Mesenchymal stem cell (in vitro differentiated cells and primary cell): ENCODE data around the gene SFRP5.

Experiments used
- DNase-seq: peaks from one replicate; pipeline ENCODE4 v3.0.0-alpha.2; 2013
- H2AFZ ChIP-seq: one replicate; pipeline ENCODE4 v1.6.1; 2013; ENCODE audit warnings: low read depth, mild to moderate bottlenecking, control low read depth, inconsistent platforms, low read length, moderate library complexity
- H2AK5ac ChIP-seq: 2 replicates; pipeline ENCODE4 v1.6.1; 2013; ENCODE audit warnings: low read length, moderate library complexity, mild to moderate bottlenecking, inconsistent platforms; ENCODE audit not compliant: severe bottlenecking
- H2BK120ac ChIP-seq: one replicate; pipeline ENCODE4 v1.6.1; 2013; ENCODE audit warnings: low read depth, mild to moderate bottlenecking, inconsistent platforms, low read length, moderate library complexity
- H2BK12ac ChIP-seq, 2 experiments: one replicate each; pipeline ENCODE4 v1.6.1; 2013; ENCODE audit warnings: inconsistent platforms in 2 of 2, low read length in 2 of 2, mild to moderate bottlenecking in 2 of 2, moderate library complexity in 2 of 2, control low read depth in 1 of 2
- H2BK15ac ChIP-seq: one replicate; pipeline ENCODE4 v1.6.1; 2013; ENCODE audit warnings: mild to moderate bottlenecking, low read depth, inconsistent platforms; ENCODE audit not compliant: poor library complexity, severe bottlenecking
- H2BK5ac ChIP-seq: 2 replicates; pipeline ENCODE4 v1.6.1; 2013; ENCODE audit warnings: low read depth, mild to moderate bottlenecking, low read length, control low read depth, inconsistent platforms; ENCODE audit not compliant: poor library complexity, severe bottlenecking
- H3K14ac ChIP-seq, 2 experiments: one replicate each; pipeline ENCODE4 v1.6.1; 2013; ENCODE audit warnings: inconsistent platforms in 2 of 2, low read length in 2 of 2, control low read depth in 1 of 2, mild to moderate bottlenecking in 1 of 2, moderate library complexity in 1 of 2
- H3K18ac ChIP-seq, 2 experiments: one replicate each; pipeline ENCODE4 v1.6.1; 2013; ENCODE audit warnings: inconsistent platforms in 2 of 2, low read length in 2 of 2, control low read depth in 1 of 2, low read depth in 1 of 2, mild to moderate bottlenecking in 1 of 2
- H3K23ac ChIP-seq, 2 experiments: one replicate each; pipeline ENCODE4 v1.6.1; 2013; ENCODE audit warnings: inconsistent platforms in 2 of 2, low read length in 2 of 2, mild to moderate bottlenecking in 2 of 2, moderate library complexity in 2 of 2, control low read depth in 1 of 2
- H3K27ac ChIP-seq: 2 replicates; pipeline ENCODE4 v1.5.1; 2013; ENCODE audit warnings: mild to moderate bottlenecking, moderate library complexity, low read length, control low read depth, inconsistent platforms; ENCODE audit not compliant: poor library complexity, severe bottlenecking
- H3K27me3 ChIP-seq, 2 experiments: 2 replicates each; pipeline versions ENCODE4 v1.6.1 to v1.7.0; 2013; ENCODE audit warnings: low read length in 2 of 2, mild to moderate bottlenecking in 2 of 2, moderate library complexity in 2 of 2, control low read depth in 1 of 2, inconsistent platforms in 1 of 2; ENCODE audit not compliant: control insufficient read depth in 1 of 2, insufficient read depth in 1 of 2
- H3K36me3 ChIP-seq, 2 experiments: 2 replicates each; pipeline versions ENCODE4 v1.6.1 to v1.7.0; 2013; ENCODE audit warnings: low read length in 2 of 2, control low read depth in 1 of 2, inconsistent platforms in 1 of 2, low read depth in 1 of 2, mild to moderate bottlenecking in 1 of 2; ENCODE audit not compliant: insufficient read depth in 2 of 2, control insufficient read depth in 1 of 2
- H3K4ac ChIP-seq, 2 experiments: one replicate each; pipeline ENCODE4 v1.6.1; 2013; ENCODE audit warnings: inconsistent platforms in 2 of 2, low read length in 2 of 2, mild to moderate bottlenecking in 2 of 2, moderate library complexity in 2 of 2, control low read depth in 1 of 2, low read depth in 1 of 2
- H3K4me1 ChIP-seq: 2 replicates; pipeline ENCODE4 v1.6.1; 2013; ENCODE audit warnings: low read depth, low read length, control low read depth; ENCODE audit not compliant: control insufficient read depth, insufficient read depth
- H3K4me2 ChIP-seq: 2 replicates; pipeline ENCODE4 v1.6.1; 2013; ENCODE audit warnings: low read length, mild to moderate bottlenecking, inconsistent platforms; ENCODE audit not compliant: poor library complexity, severe bottlenecking
- H3K4me3 ChIP-seq, 2 experiments: 2 replicates each; pipeline versions ENCODE4 v1.5.1 to v1.7.0; 2013; ENCODE audit warnings: low read length in 2 of 2, mild to moderate bottlenecking in 2 of 2, control low read depth in 1 of 2, low read depth in 1 of 2; ENCODE audit not compliant: insufficient read depth in 1 of 2
- H3K79me1 ChIP-seq: replicated peaks from 2 replicates; pipeline ENCODE4 v1.6.1; 2013; ENCODE audit warnings: mild to moderate bottlenecking, control low read depth, low read length, inconsistent platforms; ENCODE audit not compliant: poor library complexity, severe bottlenecking
- H3K9ac ChIP-seq: 2 replicates; pipeline ENCODE4 v1.7.0; 2013; ENCODE audit warnings: mild to moderate bottlenecking, low read length, moderate library complexity
- H3K9me3 ChIP-seq: 2 replicates; pipeline ENCODE4 v1.7.0; 2013; ENCODE audit warnings: mild to moderate bottlenecking, low read length; ENCODE audit not compliant: control insufficient read depth
- H4K8ac ChIP-seq: one replicate; pipeline ENCODE4 v1.6.1; 2013; ENCODE audit warnings: inconsistent platforms, mild to moderate bottlenecking, low read length, moderate library complexity
- H4K91ac ChIP-seq: one replicate; pipeline ENCODE4 v1.6.1; 2013; ENCODE audit warnings: mild to moderate bottlenecking, low read length, inconsistent platforms
- WGBS: methylation state at CpG from one replicate; pipeline ENCODE4 v1.1.7; 2013; ENCODE audit warnings: mixed read lengths; 5-methylcytosine and 5-hydroxymethylcytosine counted together

SFRP5 gene

DNA sequence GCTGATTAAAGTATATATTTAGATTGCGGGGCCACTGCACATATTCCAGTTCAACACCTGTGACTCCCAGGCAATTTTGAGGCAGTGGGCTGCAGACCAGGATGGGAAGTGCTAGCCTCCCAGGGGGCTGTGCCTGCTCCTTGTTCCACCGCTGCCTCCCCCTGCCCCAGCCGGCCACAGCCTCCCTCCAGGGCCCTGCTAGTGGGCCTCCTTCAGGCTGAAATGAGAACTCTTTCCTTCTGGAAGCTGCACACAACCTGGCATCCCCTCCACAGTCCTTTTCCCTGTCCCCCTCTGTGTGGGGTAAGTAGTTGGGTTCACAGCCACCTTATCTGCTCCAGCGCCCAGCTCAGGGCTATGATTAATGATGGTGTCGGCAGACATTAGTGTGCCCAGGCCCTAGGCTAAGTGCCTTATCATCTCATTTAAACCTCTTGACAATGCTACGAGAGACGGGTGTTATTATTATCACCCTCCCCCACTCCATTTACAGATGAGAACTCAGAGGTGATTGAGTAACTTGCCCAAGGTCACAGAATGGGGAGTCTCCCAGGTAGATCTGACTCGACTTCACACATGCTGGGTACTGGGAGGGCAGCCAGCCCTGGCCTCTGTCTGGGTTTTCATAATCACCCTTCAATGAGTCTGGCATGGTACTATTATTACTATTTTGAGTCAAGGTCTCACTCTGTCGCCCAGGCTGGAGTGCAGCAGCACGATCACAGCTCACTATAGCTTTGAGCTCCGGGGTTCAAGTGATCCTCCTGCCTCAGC is 10.8 kb upstream of the SFRP5 start:
- H3K4me3 ChIP-seq, result no peak overlapping the region
- no peak overlapping the region for H2AFZ ChIP-seq
- H4K91ac ChIP-seq, result no peak overlapping the region
- no peak overlapping the region for H3K4ac ChIP-seq
- 67% methylated on average over 8 of the region's 11 CpGs for WGBS
- no peak overlapping the region for H2BK120ac ChIP-seq
- no peak overlapping the region for H4K8ac ChIP-seq
- H3K14ac ChIP-seq, result no peak overlapping the region
- H2BK5ac ChIP-seq, result no peak overlapping the region
- no peak overlapping the region for H3K18ac ChIP-seq
- H3K27me3 ChIP-seq, result peaks cover 13 to 45% of the 10 kb centered on the region in 2 experiments
- H3K4me2 ChIP-seq, result no peak overlapping the region
- no peak overlapping the region for H3K27ac ChIP-seq
- H3K4me1 ChIP-seq, result peaks cover 16% of the 10 kb centered on the region
- no peak overlapping the region for H2BK15ac ChIP-seq
- H3K9me3 ChIP-seq, result no peaks in the 10 kb centered on the region
- H3K36me3 ChIP-seq, result no peaks in the 10 kb centered on the region
- no peak overlapping the region for H3K9ac ChIP-seq
- no peak for DNase-seq
- H2BK12ac ChIP-seq, result no peak overlapping the region
- no peaks in the 10 kb centered on the region for H3K79me1 ChIP-seq
- no peak overlapping the region for H3K23ac ChIP-seq
- H2AK5ac ChIP-seq, result no peak overlapping the region

DNA sequence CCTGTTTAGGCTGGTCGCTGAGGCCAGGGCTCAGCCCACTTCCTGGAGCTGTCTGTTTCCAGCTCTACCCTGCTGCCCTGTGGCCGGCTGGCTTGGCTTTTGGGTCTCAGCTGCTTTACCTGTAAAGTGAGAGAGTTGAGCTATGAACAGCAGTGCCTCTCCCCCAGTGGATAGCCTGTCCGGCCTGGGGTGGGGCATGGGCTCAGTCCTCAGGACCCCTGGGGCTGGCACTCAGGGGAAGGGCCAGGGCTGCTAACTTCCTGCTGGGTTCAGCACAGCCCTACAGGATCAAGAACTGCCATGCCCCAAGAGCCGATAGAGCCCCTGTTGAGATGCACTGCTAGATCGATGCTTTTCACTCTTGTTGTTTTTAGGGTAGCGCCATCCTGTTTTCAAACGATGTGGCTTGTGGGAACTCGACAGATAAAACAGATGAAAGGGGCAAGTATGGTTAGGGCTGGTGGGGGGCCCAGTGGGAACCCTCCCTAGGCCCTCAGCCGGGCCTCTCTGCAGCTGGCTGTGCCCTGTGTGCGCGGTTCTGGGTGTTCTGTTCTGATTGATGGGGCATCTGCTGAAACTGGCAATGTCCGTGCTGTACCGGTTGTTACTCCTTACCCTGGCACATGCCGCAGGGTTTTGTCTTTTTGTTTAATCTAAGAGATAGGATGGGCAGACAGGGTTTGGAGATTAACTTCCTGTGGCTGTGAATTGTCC is 10.0 kb upstream of the SFRP5 start:
- 45% methylated on average over 14 of the region's 14 CpGs for WGBS
- no peak overlapping the region for H3K4me2 ChIP-seq
- H4K8ac ChIP-seq, result no peak overlapping the region
- H3K27ac ChIP-seq, result no peak overlapping the region
- no peak overlapping the region for H3K23ac ChIP-seq
- no peak overlapping the region for H3K14ac ChIP-seq
- no peaks in the 10 kb centered on the region for H3K36me3 ChIP-seq
- no peak overlapping the region for H2AK5ac ChIP-seq
- H2BK15ac ChIP-seq, result no peak overlapping the region
- H3K4me1 ChIP-seq, result peaks cover 20% of the 10 kb centered on the region
- H3K9me3 ChIP-seq, result no peaks in the 10 kb centered on the region
- H3K4me3 ChIP-seq, result no peak overlapping the region
- no peak overlapping the region for H2BK120ac ChIP-seq
- H4K91ac ChIP-seq, result no peak overlapping the region
- H3K27me3 ChIP-seq, result peaks cover 5 to 37% of the 10 kb centered on the region in 2 experiments
- no peak overlapping the region for H2AFZ ChIP-seq
- H3K79me1 ChIP-seq, result no peaks in the 10 kb centered on the region
- no peak for DNase-seq
- no peak overlapping the region for H3K9ac ChIP-seq
- H2BK5ac ChIP-seq, result no peak overlapping the region
- no peak overlapping the region for H3K4ac ChIP-seq
- H2BK12ac ChIP-seq, result no peak overlapping the region
- peak overlapping the region in 1 of 2 experiments; percentile 24 for H3K18ac ChIP-seq

DNA sequence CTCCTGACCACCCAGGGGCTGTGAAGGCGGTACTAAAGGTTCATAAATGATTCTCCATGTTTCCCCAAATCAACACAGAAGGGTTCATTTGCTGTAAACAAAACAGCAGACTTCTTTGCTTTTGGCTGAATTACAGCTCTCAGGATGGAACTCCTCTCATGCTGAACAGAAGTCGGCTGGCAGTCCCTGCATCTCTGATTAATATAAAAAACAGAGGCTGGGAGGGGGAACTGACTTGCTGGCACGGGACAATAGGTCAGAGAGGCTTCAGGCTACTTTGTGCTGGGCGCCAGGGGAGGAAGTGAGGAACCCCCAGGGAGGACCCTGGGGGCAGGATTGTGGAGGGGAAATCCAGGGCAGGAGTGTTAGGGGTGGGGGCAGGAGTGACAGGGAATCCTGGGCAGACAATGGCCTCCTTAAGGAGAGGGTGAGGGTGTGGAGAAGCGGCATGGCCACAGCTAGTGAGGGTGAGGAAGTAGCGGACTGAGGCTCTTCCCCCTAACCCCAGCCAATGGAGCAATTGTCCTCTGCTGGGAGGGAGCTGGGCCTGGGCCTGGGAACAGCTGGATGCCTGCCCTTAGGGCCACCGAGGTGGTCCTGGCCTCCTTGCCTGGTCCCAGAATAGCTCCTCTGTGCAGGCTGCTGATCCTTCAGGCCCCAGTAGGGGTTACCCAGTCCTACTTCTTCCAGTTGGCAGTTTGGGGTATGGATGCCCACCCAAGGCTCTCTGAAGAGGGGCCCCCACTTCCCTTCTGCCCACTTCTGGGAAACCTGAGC is 9.2 kb upstream of the SFRP5 start:
- 50% methylated on average over 7 of the region's 7 CpGs for WGBS
- DNase-seq, result no peak
- H3K18ac ChIP-seq, result no peak overlapping the region

DNA sequence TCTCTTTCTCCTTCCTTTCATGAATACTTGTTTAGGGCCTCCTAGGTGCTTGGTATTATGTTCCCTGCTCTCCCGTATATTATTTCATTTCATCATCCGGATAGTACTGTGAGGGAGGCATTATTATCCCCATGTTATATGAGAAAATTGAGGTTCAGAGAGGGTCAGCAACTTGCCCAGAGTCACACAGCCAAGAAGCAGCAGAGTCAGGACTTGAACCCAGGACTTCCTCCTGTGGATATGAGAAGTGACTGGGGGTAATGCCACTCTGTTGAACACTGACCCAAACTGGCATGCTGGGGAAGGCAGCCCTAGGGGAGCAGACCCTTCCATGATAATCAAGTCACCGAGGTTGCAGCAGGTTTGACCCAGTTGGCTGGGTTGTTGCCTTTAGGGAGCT is 8.2 kb upstream of the SFRP5 start:
- Histone ChIP-seq H3K9ac (no peak overlapping the region), H3K27ac (no peak overlapping the region), H4K8ac (no peak overlapping the region), H3K4me3 (no peak overlapping the region), H4K91ac (no peak overlapping the region), H2BK15ac (no peak overlapping the region), H3K23ac (no peak overlapping the region), H3K4me1 (peaks cover 20% of the 10 kb centered on the region), H3K4me2 (no peak overlapping the region), H3K4ac (no peak overlapping the region), H3K14ac (no peak overlapping the region), H2BK5ac (no peak overlapping the region), H3K18ac (no peak overlapping the region), H3K9me3 (no peaks in the 10 kb centered on the region), H3K36me3 (no peaks in the 10 kb centered on the region), H2AFZ (no peak overlapping the region), H3K79me1 (no peaks in the 10 kb centered on the region), H3K27me3 (peaks cover 0 to 33% of the 10 kb centered on the region in 2 experiments), H2BK120ac (no peak overlapping the region), H2AK5ac (no peak overlapping the region), H2BK12ac (no peak overlapping the region)
- DNase-seq, result no peak
- 91% methylated on average over 2 of the region's 3 CpGs for WGBS

More for the DNA sequence above, 9.2 kb upstream of the SFRP5 start:
- Histone ChIP-seq H4K91ac (no peak overlapping the region), H3K14ac (no peak overlapping the region), H2BK12ac (no peak overlapping the region), H3K4me1 (peaks cover 20% of the 10 kb centered on the region), H2BK120ac (no peak overlapping the region), H3K4me2 (no peak overlapping the region), H3K9me3 (no peaks in the 10 kb centered on the region), H3K4me3 (no peak overlapping the region), H4K8ac (no peak overlapping the region), H2BK5ac (no peak overlapping the region), H3K27me3 (peaks cover 0 to 29% of the 10 kb centered on the region in 2 experiments), H3K27ac (no peak overlapping the region), H3K36me3 (no peaks in the 10 kb centered on the region), H3K9ac (no peak overlapping the region), H2AK5ac (no peak overlapping the region), H2BK15ac (no peak overlapping the region), H2AFZ (no peak overlapping the region), H3K4ac (no peak overlapping the region), H3K23ac (no peak overlapping the region), H3K79me1 (no peaks in the 10 kb centered on the region)
